ENCODE data around the gene EMD.

The EMD gene

DNA sequence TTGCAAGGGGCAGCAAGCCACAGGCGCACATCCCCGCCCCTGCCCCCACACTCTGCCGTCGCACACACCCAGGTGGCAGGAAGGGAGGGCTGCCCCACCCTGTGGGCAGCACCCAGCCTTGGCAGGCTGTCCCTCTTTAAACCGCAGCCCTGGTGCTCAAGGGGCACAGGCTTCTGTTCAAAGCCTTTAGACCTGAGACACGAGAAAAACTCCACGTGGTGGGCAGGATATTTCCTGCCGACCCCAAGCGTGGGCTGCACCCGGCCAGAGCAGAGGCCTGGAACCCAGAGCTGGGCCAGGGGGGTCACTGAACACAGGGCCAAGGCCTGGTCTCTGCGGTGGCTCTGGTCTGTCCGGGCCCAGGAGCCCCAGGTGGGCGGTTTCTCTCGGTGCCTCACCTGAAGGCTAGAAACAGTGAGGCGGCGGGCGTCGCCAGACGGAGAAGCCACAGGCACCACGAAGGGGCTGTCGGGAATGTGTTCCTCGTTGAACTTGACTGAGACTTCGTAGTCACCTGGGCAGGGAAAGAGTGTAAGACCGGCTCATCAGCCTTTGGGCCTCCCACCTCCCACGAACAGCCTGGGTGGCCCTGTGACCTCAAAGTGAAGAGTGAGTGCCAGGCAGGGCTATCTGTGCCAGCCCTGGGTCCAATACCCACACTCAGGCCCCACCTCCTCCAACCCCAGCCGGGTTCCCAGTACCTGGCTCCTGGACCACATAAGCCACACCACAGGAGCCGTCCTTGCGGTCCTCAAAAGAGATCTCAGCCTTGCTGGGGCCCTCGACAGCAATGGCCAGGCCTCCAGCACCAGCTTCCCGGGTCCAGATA is 27.7 kb upstream of the EMD start:
- TF ChIP-seq SIN3A (IDR thresholded peaks at IDR 0.05; ENCODE audit: borderline replicate concordance, insufficient read depth, low read length) (no peak), TAF1 (IDR thresholded peaks at IDR 0.05; ENCODE audit: borderline replicate concordance, insufficient read depth, low read length) (no peak), POLR2AphosphoS5 (IDR thresholded peaks at IDR 0.05; ENCODE audit: low read depth, low read length) (no peak), FOXP2 (optimal IDR thresholded peaks at IDR 0.05; ENCODE audit: borderline replicate concordance, extremely low read depth, extremely low read length, insufficient read depth) (no peak)
- TF ChIP-seq, protein P1, sequence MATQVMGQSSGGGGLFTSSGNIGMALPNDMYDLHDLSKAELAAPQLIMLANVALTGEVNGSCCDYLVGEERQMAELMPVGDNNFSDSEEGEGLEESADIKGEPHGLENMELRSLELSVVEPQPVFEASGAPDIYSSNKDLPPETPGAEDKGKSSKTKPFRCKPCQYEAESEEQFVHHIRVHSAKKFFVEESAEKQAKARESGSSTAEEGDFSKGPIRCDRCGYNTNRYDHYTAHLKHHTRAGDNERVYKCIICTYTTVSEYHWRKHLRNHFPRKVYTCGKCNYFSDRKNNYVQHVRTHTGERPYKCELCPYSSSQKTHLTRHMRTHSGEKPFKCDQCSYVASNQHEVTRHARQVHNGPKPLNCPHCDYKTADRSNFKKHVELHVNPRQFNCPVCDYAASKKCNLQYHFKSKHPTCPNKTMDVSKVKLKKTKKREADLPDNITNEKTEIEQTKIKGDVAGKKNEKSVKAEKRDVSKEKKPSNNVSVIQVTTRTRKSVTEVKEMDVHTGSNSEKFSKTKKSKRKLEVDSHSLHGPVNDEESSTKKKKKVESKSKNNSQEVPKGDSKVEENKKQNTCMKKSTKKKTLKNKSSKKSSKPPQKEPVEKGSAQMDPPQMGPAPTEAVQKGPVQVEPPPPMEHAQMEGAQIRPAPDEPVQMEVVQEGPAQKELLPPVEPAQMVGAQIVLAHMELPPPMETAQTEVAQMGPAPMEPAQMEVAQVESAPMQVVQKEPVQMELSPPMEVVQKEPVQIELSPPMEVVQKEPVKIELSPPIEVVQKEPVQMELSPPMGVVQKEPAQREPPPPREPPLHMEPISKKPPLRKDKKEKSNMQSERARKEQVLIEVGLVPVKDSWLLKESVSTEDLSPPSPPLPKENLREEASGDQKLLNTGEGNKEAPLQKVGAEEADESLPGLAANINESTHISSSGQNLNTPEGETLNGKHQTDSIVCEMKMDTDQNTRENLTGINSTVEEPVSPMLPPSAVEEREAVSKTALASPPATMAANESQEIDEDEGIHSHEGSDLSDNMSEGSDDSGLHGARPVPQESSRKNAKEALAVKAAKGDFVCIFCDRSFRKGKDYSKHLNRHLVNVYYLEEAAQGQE (IDR thresholded peaks at IDR 0.05; ENCODE audit: insufficient read depth in 1 of 2, low read depth in 2 of 2, low read length in 2 of 2), result no peak

DNA sequence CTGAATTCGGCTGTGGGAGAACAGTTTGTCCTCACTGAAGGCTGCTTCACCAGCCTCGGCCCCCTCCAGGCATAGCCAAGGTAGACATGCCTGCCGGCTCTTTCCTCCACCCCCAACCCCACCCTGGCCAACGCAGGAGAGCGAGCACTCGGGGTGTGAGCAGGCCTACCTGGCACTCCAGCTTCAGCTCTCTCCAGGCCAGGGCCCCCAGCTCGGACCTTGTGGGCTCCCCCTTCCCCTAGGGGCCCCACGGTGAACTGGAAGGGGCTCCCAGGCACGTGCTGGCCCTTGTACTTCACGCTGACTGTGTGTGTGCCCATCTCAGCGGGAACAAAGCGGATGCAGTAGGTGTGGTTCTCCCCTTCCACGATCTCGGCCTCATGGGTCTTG is 27.1 kb upstream of the EMD start:
- TF ChIP-seq SIN3A (IDR thresholded peaks at IDR 0.05; ENCODE audit: borderline replicate concordance, insufficient read depth, low read length), result no peak
- no peak for TF ChIP-seq TAF1 (IDR thresholded peaks at IDR 0.05; ENCODE audit: borderline replicate concordance, insufficient read depth, low read length)
- TF ChIP-seq, protein P1 (IDR thresholded peaks at IDR 0.05; ENCODE audit: insufficient read depth in 1 of 2, low read depth in 2 of 2, low read length in 2 of 2), result no peak
- no peak for TF ChIP-seq FOXP2 (optimal IDR thresholded peaks at IDR 0.05; ENCODE audit: borderline replicate concordance, extremely low read depth, extremely low read length, insufficient read depth)
- no peak for TF ChIP-seq POLR2AphosphoS5 (IDR thresholded peaks at IDR 0.05; ENCODE audit: low read depth, low read length)

DNA sequence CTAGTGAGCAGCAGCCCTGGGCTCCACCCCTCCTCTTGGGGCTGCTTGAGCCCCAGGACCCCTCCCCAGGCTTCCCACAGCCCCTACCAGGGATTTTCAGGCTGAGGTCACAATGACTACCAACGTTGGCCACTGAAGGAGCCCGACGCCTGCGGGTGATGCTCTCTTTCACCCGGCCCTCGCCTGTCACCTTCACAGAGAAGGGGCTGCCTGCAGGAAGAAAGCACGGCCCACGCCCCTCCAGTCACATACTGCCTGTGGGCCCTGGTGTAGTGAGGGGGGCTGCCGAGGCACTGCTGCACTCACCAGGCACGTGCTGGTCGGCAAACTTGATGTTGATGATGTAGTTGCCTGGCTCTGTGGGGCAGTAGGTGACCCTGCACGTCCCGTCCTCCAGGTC is 26.6 kb upstream of the EMD start:
- TF ChIP-seq TAF1 (IDR thresholded peaks at IDR 0.05; ENCODE audit: borderline replicate concordance, insufficient read depth, low read length) (no peak), POLR2AphosphoS5 (IDR thresholded peaks at IDR 0.05; ENCODE audit: low read depth, low read length) (no peak), FOXP2 (optimal IDR thresholded peaks at IDR 0.05; ENCODE audit: borderline replicate concordance, extremely low read depth, extremely low read length, insufficient read depth) (no peak), SIN3A (IDR thresholded peaks at IDR 0.05; ENCODE audit: borderline replicate concordance, insufficient read depth, low read length) (no peak)
- TF ChIP-seq, protein P1 (IDR thresholded peaks at IDR 0.05; ENCODE audit: insufficient read depth in 1 of 2, low read depth in 2 of 2, low read length in 2 of 2), result no peak

DNA sequence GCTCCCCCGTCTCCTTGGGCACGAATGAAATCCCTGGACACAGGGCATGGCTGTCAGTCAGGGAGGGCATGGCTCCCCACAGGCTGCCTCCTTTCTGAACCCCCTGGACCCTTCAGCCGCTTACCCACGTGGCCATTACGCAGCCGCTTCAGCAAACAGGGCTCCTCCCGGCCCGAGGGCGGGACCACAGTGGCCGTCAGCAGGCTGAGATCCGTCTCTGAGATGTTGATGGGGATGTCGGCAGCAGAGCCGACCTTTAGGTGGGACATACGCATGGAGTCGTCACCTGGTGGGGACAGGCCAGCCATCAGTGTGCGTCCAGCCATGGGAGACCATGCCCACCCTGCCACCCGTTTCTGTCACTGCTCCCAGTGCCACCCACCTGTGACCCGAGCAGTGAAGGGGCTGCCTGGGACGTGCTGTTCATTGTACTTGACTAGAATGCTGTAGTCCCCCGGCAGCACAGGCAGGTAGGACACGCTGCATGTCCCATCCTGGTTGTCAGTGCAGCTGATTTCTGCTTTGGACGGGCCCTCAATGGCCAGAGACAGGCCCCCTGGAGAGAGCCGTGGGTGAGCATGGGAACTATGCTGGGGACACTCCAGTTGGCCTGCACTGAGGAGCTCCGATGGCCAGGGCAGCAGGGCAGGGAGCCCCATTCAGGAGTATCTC is 25.8 kb upstream of the EMD start:
- TF ChIP-seq, protein P1 (IDR thresholded peaks at IDR 0.05; ENCODE audit: insufficient read depth in 1 of 2, low read depth in 2 of 2, low read length in 2 of 2), result no peak
- TF ChIP-seq SIN3A (IDR thresholded peaks at IDR 0.05; ENCODE audit: borderline replicate concordance, insufficient read depth, low read length) (no peak), POLR2AphosphoS5 (IDR thresholded peaks at IDR 0.05; ENCODE audit: low read depth, low read length) (no peak), FOXP2 (optimal IDR thresholded peaks at IDR 0.05; ENCODE audit: borderline replicate concordance, extremely low read depth, extremely low read length, insufficient read depth) (no peak), TAF1 (IDR thresholded peaks at IDR 0.05; ENCODE audit: borderline replicate concordance, insufficient read depth, low read length) (no peak)

Data from PFSK-1 (cell line).